Stimulated activated CD4-positive, alpha-beta T cell treated with anti-CD3 and anti-CD28 coated beads, Interleukin-1b, Interleukin-23, amount 100 ng/mL, for 48 hours (primary cell): ENCODE measurements around the gene MYZAP.
A peak's percentile ranks its signal among the peaks of the same experiment; 100 is the strongest.

Experiments
- DNase-seq: peaks from one replicate; pipeline ENCODE4 v3.0.0-alpha.2; 2020

The MYZAP gene

GRCh38 chr15:57705746-57706404 lies 114.2 kb downstream of the MYZAP start:
- DNase-seq = no peak

DNA sequence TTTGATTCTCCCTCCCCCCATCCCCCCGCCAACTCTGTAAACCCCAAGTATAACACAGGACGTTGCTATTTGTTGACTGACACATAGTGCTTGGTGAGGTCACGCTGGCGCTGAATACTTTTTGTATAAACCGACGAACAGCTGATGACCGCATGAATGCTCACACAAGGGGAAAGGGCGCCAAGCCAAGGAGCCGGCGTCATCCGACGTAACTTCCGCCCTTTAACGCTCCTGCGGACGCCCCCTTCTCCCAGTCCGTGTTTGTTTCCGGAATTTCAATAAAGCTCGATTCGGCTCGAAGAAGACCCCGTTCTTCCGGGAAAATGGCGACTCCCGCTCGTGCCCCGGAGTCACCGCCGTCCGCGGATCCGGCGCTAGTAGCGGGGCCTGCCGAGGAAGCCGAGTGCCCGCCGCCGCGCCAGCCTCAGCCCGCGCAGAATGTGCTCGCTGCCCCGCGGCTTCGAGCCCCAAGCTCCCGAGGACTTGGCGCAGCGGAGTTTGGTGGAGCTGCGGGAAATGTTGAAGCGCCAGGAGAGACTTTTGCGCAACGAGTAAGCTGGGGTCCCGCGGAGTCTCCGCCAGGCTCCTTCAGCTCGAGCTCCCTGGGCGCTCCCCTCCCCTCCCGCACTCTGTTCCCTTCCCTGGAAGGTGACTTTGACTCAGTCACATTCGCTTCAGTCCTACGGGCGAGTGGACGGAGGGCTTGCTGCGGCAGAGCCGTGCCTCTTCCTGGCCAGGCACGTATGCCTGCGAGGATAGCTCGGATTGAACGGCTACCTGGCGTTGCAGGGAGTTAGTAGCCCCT lies 114.9 kb downstream of the MYZAP start, which contains the start of gene POLR2M:
POLR2M (plus strand) TSS at position 310 of the 805 bp plus-strand sequence; CDS start at position 439, 129 bp downstream.
- DNase-seq = peak; percentile 94

- DNase-seq = no peak
These were observed 116.3 kb downstream of the MYZAP start for GRCh38 chr15:57708047-57708446.

DNA sequence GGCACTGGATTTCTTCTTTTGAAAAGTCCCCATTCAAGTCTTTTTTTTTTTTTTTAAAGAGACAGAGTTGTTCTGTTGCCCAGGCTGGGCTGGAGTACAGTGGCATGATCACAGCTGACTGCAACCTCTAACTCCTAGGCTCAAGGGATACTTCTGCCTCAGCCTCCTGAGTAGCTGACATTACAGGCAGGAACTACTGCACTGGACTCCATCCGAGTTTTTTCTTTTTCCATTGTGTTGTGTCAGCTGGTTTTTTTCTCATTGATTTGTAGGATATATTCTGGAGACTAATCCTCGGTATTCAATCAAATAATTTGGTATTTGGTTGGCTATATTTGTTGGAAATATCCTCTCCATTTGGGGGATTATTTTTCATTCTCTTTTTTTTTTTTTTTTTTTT lies 126.6 kb downstream of the MYZAP start:
- DNase-seq = no peak

DNA sequence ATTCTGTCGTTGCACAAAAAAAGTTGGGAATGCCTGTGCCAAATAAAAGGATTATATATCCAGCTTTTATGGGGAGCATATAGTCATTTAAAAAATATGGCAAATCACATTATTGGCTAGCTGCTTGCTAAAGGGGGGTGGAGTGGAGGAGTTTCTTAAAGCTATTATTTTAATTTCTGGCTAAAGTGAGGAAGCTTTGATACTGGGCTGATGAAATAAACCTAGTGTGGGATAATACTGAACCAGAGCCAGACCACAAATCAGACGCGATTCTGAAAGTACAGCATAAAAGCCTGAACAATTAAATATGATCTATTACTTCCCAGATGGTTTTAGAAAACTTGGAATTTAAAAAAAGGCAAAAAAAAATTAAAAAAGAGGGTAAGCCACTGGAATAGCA lies 129.2 kb downstream of the MYZAP start:
- DNase-seq = no peak

GRCh38 chr15:57726411-57726810 lies 134.7 kb downstream of the MYZAP start:
- no peak for DNase-seq

- no peak for DNase-seq
These were observed 135.3 kb downstream of the MYZAP start for GRCh38 chr15:57727031-57727430.

- no peak for DNase-seq
These were observed 136.7 kb downstream of the MYZAP start for GRCh38 chr15:57728436-57728835.

- no peak for DNase-seq
These were observed 139.2 kb downstream of the MYZAP start for GRCh38 chr15:57730876-57731275.

GRCh38 chr15:57731530-57732103 lies 139.9 kb downstream of the MYZAP start:
- no peak for DNase-seq

- DNase-seq = peak; percentile 33
These were observed 141.0 kb downstream of the MYZAP start for GRCh38 chr15:57732526-57733331.

- DNase-seq = no peak
These were observed 143.2 kb downstream of the MYZAP start for GRCh38 chr15:57734860-57735259.
